Measurements from ENCODE around the gene FOCAD.

Gene FOCAD

GRCh38 chr9:20804489-20805250 is 120.6 kb downstream of the FOCAD start:
- Histone ChIP-seq H3K27me3 (no peaks in the 10 kb centered on the region), H3K36me3 (no peaks in the 10 kb centered on the region), H3K4me1 (no peaks in the 10 kb centered on the region), H3K27ac (no peak overlapping the region), H3K4me3 (no peak overlapping the region), H3K9me3 (no peaks in the 10 kb centered on the region)
- intact Hi-C loops (cut with DNase I; ENCODE audit: low total_unique reads) = no loop called here
- TF ChIP-seq CTCF (IDR thresholded peaks at IDR 0.05) = no peak
- no peak for DNase-seq

GRCh38 chr9:20805766-20806165 is 121.7 kb downstream of the FOCAD start:
- no peaks in the 10 kb centered on the region for H3K4me1 ChIP-seq
- no peak overlapping the region for H3K4me3 ChIP-seq
- H3K36me3 ChIP-seq = no peaks in the 10 kb centered on the region
- intact Hi-C loops (cut with DNase I; ENCODE audit: low total_unique reads) = no loop called here
- no peak for DNase-seq
- no peaks in the 10 kb centered on the region for H3K9me3 ChIP-seq
- no peak for TF ChIP-seq CTCF (IDR thresholded peaks at IDR 0.05)
- no peak overlapping the region for H3K27ac ChIP-seq
- no peaks in the 10 kb centered on the region for H3K27me3 ChIP-seq

- no peak overlapping the region for H3K4me3 ChIP-seq
- H3K9me3 ChIP-seq = no peaks in the 10 kb centered on the region
- intact Hi-C loops (cut with DNase I; ENCODE audit: low total_unique reads) = no loop called here
- DNase-seq = no peak
- no peak for TF ChIP-seq CTCF (IDR thresholded peaks at IDR 0.05)
- no peaks in the 10 kb centered on the region for H3K27me3 ChIP-seq
- H3K4me1 ChIP-seq = no peaks in the 10 kb centered on the region
- H3K36me3 ChIP-seq = no peaks in the 10 kb centered on the region
- H3K27ac ChIP-seq = no peak overlapping the region
Measured at GRCh38 chr9:20808002-20808401, 123.9 kb downstream of the FOCAD start.

- H3K9me3 ChIP-seq = no peaks in the 10 kb centered on the region
- H3K36me3 ChIP-seq = no peaks in the 10 kb centered on the region
- H3K4me3 ChIP-seq = no peak overlapping the region
- intact Hi-C loops (cut with DNase I; ENCODE audit: low total_unique reads) = no loop called here
- no peaks in the 10 kb centered on the region for H3K4me1 ChIP-seq
- DNase-seq = no peak
- H3K27ac ChIP-seq = no peak overlapping the region
- TF ChIP-seq CTCF (IDR thresholded peaks at IDR 0.05) = no peak
- no peaks in the 10 kb centered on the region for H3K27me3 ChIP-seq
Measured at GRCh38 chr9:20811872-20812271, 127.8 kb downstream of the FOCAD start.

GRCh38 chr9:20815923-20816703 is 132.1 kb downstream of the FOCAD start:
- TF ChIP-seq CTCF (IDR thresholded peaks at IDR 0.05) = no peak
- no peak overlapping the region for H3K4me3 ChIP-seq
- no peaks in the 10 kb centered on the region for H3K27me3 ChIP-seq
- H3K27ac ChIP-seq = no peak overlapping the region
- intact Hi-C loops (cut with DNase I; ENCODE audit: low total_unique reads) = no loop called here
- no peak for DNase-seq
- H3K36me3 ChIP-seq = peaks cover 0 to 4% (median 0%) of the 10 kb centered on the region in 3 donors
- H3K9me3 ChIP-seq = no peaks in the 10 kb centered on the region
- H3K4me1 ChIP-seq = no peaks in the 10 kb centered on the region

Data from tibial artery (tissue), 4 donors.